ENCODE results near the gene SH2D3C.

Gene SH2D3C

DNA sequence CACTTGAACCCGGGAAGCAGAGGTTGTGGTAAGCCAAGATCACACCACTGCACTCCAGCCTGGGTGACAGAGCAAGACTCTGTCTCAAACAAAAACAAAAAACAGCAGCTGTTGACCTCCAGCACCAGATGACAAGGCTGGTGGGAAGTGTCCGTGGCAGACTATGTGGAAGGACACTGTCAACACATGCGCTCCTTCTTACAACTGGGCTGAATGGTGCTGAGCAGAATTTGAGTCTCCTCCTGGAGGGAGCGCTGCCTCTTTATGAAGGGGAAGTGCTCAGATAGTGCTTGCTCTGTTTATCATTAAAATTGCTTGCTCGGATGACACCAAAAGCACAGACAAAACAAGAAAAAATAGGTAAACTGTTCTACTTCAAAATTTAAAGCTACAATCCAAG lies 80.9 kb downstream of the SH2D3C start:
- no peak for DNase-seq (ENCODE audit: low spot score)

DNA sequence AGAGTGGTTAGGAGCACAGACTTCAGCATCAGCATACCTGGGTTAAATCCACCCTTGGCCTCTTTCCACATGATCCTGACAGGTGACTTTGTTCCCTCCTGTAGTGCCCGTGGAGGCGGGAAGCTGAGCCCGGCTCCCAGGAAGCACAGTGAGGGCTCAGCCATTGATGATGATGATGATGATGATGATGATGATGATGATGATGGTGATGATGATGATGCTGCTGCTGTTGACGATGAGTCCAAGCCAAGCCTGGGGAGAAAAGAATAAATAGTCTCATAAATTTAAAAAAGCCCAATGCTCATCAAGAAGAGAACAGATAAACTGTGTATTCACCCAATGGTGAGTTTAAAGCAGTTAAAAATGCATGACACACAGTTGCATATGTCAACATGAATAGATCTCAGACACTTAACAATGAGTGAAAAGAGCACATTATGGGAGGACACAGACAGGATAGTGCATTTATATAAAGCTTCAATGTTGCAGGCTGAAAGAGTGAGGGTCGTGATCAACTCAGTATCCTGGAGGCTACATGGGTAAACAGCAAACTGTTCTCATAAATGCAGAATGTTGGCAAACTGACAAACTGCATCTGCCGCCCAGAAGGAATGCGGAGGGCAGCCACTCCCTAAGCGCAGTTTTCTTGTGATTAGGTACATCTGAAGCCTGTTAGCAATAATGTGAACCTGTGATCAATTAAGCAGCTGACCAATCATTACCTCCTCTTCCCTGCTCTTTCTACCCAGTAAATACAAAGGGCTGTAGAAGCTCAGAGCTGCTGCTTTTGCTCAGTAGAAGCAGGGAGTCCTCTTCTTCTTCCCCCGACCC lies 83.4 kb downstream of the SH2D3C start:
- DNase-seq (ENCODE audit: low spot score) = no peak

DNA sequence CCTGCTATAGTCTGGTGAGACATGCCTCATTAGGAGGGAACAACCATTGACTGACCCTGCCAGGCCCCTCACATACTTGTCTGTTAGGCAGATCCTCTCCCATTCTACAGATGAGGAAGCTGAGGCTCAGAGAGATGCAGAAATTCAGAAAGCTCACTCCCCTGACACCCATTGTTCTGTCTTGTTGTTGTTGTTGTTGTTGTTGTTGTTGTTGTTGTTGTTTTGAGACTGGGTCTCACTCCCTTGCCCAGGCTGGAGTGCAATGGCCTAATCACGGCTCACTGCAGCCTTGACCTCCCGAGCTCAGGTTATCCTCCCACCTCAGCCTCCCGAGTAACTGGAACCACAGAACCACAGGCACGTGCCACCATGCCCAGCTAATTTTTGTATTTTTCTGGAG lies 84.8 kb downstream of the SH2D3C start:
- DNase-seq (ENCODE audit: low spot score) = no peak

GRCh38 chr9:127693143-127693542 lies 85.3 kb downstream of the SH2D3C start:
- no peak for DNase-seq (ENCODE audit: low spot score)

DNA sequence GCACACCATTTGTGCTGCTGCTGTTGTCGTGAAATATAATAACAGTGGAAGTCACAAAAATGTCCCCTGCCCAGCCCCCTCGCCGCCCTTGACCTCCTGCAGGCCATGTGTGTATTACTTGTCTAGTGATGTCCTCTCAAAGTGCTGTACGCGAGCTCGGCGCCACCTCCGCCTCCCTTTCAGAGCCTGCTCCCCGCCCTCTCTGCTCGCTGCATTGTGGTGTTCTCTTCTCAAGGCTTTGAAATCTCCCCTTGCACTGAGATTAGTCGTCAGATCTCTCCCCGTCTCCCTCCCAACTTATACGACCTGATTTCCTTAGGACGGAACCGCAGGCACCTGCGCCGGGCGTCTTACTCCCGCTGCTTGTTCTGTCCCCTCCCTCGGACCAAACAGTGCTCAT lies 86.4 kb downstream of the SH2D3C start:
- no peak for DNase-seq (ENCODE audit: low spot score)

- no peak for DNase-seq (ENCODE audit: low spot score)
These were observed 87.7 kb downstream of the SH2D3C start for GRCh38 chr9:127690735-127691134.

DNA sequence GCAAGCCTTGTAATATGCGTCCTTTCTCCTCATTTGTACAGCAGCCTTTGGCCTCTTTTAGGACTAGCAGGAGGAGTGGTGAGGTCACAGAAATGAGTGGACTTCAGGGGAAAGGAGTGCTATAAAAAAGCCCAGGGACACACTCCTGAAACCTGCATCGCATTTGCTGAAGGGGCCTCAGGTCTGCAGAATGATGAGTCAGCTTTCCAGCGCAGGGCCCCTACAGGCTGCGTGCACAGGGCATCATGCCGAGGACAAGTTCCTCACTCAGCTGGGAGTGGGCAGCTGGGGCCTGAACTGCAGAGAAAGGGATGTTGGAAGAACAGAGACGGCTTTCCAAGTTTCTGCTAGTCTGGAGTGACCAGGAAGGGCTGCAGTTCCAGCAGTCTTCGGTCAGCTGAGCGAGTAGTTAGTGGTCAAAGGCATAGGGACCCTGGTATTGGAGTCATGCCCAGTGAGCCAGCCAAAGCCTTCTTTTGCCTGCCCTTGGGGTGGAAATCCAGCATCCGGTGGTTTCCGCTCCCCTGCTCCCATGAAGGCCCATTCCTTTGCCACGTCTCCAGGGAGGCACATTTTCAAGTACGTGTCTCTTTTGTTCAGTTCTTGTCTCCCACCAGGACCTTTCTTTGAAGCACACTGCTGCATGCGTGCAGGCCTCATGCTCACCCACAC lies 89.0 kb downstream of the SH2D3C start:
- DNase-seq (ENCODE audit: low spot score) = no peak
